K562 treated with DMSO at 1 percent for 48 hours (cell line): Measurements from ENCODE around the gene API5. TPM values are rescaled to one million over a fixed set of nuclear protein-coding genes. Genes with fewer than 3 reads are reported as not detected.

Experiments
- total RNA-seq: library from RNA; unstranded; fragments of 300-600 nt; gene quantifications from 2 replicates; pipeline ENCODE4 v1.2.3, GENCODE V29; 2022; ENCODE audit warnings: low replicate concordance; ENCODE audit errors: extremely low read depth

API5 gene
- total RNA-seq, result not detected in 2 replicates

DNA sequence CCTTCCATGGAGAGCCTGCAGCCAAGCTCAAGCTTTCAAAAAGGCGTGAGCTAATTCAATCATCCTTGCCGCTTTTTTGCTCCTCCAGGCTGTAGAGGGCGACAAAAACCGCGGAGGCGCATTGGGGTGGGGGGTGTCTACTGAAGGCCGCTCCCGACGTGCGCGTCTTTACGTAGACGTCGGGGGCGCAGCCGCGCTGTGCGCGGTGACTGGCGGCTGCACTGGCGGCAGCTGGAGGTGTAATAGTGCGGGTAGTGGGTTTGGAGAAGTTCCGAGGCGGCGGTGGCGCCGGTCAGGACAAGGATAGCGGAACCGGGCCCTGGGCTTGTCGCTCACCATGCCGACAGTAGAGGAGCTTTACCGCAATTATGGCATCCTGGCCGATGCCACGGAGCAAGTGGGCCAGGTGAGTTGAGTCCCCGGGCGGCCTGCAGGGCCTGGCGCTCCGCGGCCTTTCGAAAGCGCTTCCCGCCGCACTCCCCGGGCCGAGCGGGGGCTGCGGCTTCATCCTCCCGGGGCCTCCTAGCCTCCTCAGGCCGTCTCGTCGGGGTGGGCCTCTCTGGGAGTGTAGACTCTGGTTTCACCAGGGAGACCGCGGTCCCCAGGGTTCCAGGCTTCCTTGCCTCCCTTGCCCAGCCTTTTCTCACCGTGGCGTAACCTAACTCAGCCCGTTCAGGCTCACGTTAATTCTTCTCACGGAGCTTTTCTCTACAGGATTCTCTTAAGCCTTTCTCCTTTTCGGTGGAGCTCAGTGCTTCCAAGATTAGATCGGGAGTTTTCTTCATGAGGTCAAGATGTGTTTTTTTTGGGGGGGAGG, at the start of gene API5:
API5 (plus strand) TSS at position 206 of the 817 bp plus-strand sequence; CDS start at position 338, 132 bp downstream.

GRCh38 chr11:43358801-43359421, 47.1 kb downstream of the API5 start, which contains the start of gene TTC17:
TTC17 (plus strand) TSS chr11:43358920; CDS start chr11:43358955, 35 bp downstream.

Other genes with a start within 250 kb of the API5 start
- gene TTC17, start 46.9 kb downstream of the API5 start, total RNA-seq, result not detected in 2 replicates